NCI-H345 treated with DMSO at 0.1 percent for 48 hours (cell line): ENCODE results near the gene MALRD1.

Source experiments
- DNase-seq: peaks from one replicate; lab custom pipeline; 2025; ENCODE audit not compliant: unreplicated experiment; lab: John Stamatoyannopoulos, UW

The MALRD1 gene

DNA sequence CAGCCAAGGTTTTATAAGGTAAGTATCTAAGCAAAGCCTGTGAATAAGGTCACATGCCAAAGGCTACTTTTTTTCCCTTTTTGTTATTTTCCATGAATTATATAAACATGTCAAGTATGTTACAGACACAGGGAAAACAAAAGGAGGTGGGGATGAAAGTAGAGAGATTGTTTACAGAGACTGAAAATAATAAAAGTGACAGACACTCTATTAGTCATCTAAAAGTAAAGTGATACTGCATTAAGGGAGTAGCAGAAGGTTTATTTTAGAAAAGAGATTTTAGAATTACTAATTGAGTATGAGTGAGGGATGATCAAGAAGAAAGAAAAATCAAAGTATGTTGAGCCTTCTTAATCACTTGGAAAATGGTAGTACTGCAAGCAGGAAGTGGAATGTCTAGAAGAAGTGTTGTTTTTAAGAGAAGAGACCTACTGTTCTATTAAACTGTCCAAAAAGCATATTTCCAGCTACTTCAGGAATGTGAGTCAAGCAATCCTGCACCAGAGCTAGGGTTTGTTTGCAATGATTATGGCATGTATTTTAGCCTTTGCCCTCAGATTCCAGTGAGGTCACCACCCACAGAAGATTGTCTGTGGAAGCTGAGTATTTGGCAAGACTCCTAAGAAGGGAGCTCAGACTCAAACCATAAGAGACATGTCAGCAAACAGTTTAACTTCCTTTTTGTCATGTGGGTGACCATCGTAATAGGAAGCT, 589.7 kb downstream of the MALRD1 start:
- no peak for DNase-seq

DNA sequence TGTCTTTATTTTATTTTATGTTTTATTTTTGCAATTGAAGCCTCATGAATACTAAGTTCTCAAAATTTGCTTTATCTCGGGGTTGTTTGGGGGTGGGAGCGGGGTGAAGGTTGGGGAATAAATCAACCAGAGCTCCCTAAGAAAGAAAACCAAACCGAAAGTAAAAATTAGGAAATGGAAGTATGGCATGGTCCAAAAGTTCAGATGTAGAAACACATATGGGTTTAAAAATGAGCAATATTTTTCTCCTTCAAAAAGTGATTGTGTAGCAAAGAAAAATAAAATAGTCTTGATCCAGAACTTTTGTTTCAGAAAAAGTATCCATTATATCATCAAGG, 590.3 kb downstream of the MALRD1 start:
- DNase-seq = no peak

DNA sequence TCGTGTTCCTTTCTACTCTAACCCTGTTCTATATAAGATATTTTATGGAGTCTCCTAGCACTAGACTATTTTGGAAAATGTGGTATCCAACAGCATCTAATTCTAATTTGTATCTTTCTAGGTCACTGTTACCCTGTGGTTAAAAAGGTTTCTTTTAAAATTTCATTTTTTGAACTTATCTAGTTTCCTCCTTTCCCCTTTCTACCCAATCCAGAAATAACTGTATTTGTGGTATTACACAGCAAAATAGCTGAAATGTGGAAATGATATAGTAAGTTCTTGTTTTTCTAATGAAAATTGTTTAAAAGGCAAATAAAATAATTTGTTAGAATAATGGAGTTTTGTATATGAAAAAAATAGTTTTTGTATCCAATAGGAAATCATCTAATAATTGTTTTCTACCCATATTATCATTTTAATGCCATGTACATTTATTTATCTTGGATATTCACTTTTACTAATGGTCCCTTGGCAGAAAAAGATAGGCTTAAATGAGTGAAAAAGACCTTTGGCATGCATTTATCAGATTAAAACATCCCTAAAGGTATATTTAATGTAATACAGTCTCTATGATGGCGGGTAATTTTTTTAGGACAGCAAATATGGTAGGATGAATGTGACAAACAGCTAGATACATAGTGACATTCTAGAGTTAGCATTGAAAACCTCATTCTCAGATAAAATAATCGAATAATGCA, 592.1 kb downstream of the MALRD1 start:
- no peak for DNase-seq

DNA sequence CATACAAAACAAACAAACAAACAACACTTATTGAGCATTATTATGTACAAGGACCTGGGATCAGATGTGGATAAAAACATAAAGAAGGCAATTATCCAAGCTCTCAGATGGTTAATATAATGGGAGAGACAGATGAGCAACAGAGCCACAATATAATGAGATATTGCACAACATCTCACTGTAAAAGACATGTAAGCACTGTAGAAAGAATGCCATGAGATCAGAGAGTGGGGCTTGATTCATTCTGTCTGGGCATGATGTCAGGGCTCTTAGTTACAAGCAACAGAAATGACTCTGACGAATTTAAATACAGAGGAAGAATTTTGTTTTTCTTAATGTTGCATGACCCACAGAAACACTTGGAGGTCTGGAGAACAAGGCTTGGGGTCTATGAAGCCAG, 602.9 kb downstream of the MALRD1 start:
- DNase-seq = no peak

DNA sequence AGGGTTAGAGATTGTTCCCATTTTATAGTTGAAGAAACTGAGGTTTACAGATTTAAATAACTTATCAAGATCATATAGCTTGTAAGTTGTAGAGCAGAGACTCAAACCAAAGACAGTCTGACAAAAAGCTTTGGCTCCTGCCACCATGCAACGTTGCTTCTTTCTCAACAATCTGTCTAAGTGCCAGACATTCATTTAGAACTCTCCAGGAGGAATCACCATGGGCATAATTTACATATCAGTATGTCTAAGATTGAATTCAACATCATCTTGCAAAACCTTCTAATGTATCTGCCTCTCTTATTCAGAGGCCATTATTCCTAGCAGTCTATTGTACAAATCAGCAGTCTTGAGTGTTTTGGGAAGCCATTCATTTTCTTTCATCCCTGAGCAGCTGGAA, 604.1 kb downstream of the MALRD1 start:
- no peak for DNase-seq

DNA sequence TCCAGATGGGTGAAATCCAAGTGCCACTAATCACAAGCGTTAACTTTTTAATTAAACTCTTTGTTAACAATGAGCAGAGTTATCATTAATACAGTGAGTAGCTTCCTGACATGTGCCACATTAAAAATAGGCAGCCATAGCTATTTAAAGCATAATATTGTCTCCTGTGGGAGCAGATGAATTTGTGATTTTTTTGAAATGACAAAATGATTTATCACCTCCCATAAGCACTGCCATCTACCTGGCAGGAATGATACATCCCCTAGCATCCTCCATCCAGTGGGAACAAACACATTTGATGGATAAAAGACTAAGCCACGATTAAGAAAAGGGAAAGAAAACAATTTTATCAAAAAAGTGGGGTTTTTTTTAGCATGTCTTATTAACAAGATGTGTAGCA, 605.3 kb downstream of the MALRD1 start:
- DNase-seq = no peak

DNA sequence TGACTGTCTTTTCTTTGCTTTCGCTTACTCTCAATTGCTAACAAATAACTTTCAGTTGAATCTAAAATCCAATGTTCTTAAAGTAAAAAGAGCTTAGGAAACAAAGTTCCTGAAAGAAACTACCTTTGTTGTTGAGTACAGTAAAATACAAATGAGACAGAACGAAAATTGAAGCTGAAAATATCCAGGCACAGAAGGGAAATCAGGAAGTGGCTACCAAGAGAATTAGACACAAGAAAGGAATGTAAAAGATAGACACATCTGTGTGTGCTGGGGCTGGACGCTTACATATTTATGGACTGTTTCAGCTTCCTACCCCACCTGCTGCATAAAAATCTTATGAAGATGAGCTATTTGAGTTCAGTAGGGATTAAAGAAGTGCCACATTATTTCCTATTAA, 606.0 kb downstream of the MALRD1 start:
- DNase-seq = no peak

DNA sequence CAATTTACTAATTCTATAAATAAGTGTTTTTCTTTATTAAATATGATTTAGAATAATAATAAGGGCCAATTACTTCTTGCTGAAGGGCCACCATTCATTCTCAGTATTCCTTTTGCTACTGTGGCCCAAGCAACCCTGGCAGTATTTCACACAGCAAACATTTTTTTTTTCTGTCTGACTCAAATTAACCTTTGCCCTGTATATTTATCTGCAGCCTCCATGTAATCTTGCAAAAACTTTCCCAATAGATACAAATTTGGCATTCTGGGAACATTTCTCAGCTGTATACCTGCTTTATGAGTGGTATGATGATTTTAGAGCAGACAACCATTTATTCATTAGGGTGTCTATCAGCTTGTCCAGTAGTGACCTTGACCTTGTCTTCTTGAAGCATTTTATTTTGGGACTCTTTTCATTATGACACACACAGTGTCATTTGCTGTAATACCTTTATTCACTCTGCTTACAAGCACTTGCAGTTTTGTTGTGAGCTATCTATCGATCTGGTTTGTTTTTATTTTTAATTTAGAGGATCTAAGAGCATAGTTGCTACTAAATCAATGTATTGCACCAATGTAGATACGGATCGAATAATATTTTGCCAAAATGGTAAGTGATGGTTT, 607.9 kb downstream of the MALRD1 start:
- no peak for DNase-seq

DNA sequence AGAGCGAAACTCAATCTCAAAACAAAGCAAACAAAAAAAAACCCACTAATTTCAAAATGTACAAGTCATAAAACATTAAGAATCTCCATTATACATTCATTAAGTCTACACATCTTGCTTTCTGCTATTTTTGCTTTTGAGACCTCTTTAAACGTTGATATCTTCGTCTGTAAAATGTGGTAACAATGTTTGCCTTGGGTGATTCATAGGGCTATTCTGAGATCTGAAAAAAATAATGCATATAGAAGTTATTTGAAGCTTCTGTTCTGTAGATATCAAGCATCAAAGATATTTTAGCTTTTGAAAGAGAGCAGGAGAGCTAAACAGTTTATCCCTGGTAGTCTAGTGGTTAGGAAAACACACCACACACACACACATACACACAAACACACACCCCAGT, 609.5 kb downstream of the MALRD1 start:
- no peak for DNase-seq

DNA sequence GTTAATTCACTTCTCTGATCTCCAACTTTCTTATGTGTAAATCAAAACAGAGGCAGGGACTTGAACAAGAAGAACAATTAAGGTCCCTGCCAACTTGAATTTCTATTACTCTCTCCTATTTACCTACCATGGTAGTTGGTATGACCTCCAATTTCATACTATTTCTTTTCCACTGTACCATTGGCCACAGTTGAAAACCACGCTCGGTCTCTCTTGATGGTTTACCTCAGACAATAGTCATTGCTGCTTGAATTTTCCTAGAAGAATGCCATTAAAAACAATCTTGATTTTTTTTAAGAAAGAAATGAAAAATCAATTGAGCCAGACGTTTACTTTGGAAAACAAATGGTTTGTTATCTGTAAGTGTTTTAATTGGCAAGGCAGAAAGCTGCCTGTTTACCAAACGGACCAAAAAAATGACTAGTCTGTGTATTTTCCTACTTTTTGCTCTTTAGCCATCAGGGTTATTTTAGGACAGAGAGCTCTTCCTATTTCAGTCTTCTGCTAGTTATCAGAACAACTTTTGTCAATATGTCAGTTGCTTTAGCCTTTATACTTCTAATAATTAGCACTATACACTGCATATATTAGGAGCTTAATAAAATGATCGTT, 610.1 kb downstream of the MALRD1 start:
- no peak for DNase-seq

DNA sequence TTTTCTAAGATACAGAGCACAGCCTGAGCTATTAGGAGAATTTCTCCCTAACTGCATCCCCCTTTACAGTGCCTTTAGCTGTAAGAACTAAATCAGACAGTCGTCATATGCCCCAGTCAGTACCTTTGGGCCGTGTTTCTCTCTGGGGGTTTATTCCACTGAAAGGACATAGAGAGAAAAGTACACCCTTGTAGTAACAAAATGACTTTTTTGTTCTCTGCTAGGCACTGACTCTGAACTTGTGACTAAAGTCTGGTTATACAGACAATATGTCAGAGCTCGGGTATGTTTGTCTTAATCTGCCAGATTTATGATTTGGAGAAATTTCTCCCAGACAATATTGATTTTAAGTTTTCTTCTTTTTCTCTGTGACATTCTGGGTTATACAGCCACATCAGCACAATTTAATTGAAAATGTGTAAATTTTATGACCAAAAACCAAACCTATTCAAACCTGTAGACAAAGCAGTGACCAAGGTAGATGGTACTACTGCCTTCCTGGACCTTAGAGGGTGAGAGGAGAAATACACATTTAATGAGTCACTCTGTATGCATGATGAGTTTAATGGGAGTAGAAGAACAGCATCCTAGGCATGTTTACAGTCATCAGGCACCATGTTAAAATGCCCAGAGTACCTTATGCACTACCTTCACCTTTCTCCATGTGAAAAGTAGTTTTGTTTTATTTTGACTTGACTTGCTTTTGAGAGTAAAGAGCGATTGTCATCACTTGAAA, 611.5 kb downstream of the MALRD1 start:
- DNase-seq = no peak

DNA sequence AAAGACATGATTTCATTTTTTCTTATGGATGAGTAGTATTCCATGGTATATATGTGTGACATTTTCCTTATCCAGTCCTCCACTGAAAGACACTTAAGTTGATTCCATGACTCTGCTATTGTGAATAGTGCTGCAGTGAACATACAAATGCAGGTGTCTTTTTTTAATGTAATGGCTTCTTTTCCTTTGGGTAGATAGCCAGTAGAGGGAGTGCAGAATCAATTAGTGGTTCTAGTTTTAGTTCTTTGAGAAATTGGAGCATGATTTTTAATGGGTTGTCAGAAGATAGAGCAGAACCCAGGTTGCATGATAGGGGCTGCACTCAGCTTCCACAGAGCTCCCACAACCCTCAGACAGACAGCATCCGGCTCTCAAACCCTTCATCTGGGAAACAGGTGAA, 614.7 kb downstream of the MALRD1 start:
- no peak for DNase-seq

DNA sequence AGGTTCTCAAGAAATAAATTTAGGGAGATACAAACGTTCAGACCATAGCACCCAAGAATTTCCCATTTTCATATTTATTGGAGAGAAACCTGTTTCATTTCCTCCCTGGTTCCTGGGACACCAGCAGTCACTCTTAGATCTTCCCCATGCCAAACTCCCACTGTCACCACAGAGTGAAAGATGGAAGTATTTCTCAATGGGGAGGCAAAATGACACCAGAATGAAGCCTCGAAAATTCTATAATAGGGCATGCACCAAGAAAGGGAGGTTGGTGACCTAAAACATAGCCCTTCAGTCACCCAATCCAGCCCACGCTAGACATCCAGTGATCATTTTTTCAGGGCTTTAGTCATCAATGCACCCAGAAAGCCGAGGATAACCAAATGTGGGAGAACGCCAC, 619.5 kb downstream of the MALRD1 start:
- DNase-seq = no peak

DNA sequence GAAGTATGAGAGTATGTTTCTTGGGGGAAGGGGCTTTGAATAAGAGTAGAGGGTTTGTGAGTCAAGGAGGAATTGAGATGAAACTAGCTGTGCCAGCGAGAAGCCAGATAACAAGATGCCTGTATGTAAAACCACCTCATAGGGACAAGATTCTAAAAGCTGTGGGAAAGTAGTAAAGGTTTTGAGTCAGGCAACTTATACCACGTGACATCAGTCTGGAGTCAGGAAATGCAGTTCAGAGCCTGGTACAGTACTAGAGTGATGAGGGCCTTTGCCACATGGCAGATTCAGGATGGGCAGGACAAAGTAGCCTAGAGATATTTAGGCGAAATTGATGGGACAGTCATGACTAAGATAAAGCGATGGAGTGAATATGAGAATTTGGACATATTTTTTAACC, 627.5 kb downstream of the MALRD1 start:
- no peak for DNase-seq

DNA sequence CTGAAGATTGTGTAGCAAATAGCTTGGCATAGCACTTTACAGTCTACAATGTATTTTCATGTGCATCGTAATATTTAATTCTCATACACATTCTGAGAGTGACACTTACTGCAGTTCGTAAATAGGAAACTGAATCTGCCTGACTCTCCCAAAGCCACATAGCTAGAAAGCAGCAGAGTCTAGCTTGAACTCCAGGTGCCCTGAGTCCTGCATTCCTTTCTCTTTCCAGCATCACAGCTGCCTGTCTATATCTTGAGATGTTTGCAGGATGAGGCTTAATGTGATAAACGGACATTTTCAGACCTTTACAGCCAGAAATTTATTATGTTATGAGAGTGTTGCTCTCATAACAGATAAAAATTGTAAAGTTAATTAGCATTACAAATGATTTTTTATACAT, 634.8 kb downstream of the MALRD1 start:
- no peak for DNase-seq

DNA sequence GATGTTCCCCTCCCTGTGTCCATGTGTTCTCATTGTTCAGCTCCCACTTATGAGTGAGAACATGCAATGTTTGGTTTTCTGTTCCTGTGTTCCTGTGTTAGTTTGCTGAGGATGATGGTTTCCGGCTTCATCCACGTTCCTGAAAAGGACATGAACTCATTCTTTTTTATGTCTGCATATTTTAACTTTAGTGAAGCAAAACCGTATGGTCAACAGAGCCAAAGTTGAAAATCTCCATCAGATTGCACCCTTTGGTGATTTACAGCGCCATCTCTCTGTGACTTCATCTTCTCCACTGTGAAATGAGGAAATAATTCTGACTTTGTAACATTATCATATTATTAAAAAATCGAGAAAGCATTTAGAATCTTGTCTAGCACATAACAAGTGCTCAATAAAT, 635.4 kb downstream of the MALRD1 start:
- no peak for DNase-seq

DNA sequence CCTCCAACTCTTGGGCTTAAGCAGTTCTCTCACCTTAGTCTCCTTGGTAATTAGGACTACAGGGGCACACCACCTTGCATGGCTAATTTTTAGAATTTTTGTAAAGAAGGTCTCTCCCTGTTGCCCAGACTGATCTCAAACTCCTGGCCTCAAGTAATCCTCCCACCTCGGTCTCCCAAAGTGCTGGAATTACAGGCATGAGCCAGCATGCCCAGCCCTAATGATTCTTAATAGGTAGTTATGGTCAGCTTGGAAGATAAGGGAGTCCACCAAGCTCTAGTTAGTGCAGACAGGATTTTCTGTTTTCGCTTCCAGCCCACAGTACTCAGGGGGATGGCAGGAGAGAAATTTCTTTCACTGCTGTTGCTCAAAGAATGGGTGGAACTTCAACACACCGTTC, 639.7 kb downstream of the MALRD1 start:
- DNase-seq = no peak

DNA sequence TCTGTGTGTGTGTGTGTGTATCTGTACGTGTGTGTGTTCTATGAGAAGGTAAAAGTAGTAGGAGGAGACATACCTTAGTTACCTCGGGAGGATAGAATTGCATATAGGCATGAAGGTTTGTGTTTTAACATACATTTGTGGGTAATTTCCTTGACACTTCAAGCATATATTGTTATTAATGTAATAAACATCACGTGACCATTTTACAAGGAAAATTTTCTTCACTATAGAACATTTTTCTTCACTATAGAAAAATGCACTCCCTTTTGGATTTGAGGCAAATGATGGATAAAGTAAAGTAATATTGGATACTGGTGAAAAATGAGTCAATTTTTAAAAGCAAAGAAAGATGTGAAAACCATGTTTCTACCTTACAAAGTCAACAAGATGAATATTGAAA, 640.6 kb downstream of the MALRD1 start:
- DNase-seq = no peak

DNA sequence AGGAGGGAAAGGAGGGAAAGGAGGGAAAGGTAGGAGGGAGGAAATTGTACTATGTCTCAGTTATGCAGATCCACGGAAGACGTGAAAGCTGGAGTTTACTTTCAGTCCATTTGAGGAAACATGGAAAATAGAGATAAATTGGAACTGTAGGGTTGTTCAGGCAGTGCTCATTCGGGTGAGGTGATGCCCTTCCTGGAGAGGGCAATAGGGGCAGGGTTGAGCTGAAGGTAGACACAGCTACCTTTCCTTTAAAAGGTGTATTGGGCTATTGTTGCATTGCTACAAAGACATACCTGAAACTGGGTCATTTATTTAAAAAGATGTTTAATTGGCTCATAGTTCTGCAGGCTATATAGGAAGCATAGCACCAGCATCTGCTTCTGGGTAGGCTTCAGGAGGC, 650.7 kb downstream of the MALRD1 start:
- DNase-seq = no peak

DNA sequence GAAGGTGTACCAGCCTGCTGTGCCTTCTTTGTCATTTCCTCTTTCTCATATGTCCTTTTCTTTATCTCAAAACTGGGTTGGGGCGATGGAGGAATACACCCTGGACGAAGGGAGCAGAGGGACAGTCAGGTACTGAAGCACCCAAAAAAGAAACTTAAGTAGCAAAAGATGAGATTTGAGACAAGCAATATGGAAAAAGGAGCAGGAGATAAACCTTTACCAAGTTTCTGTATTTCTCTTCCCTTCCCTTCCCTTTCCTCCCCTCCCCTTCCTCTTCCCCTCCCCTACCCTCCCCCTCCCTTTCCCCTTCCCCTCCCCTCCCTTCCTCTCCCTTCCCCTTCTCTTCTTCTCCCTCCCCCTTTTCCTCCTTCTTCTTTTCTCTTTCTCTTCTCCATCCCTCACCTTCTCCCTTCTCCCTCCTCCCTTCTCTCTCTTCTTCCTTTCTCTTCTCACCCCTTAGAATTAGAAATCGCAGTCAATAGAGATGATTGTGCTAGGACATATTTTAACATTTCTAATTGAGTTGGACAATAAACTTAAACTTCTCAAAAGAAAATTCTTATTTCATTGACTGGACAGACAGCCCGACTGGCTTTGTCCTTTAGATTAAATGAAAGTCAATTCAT, 652.9 kb downstream of the MALRD1 start:
- DNase-seq = no peak

DNA sequence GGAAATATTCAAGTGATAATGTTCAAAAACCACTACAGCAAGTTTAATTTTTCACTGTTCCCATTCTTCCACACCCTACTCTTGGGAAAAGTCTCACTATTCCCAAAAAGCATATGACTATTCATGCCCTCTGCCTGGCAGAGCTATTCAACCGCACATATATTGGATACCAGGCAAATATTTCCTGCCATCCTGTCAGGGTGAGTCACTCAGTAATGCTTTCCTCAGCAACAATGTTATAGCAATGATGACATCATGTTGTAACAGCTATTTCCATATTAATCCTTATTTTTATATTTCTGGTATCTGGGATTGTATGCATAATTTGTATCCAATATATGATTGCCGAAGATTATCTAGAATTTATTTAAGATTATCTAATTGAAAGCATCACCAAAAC, 653.6 kb downstream of the MALRD1 start:
- no peak for DNase-seq
